Measurements from ENCODE around the gene VPS37B. TPM values are rescaled to one million over a fixed set of nuclear protein-coding genes. Genes with fewer than 3 reads are reported as not detected.

The VPS37B gene
- total RNA-seq, 1 experiment from 2014 or later = 18.1 TPM

GRCh38 chr12:122841544-122842321 lies 54.2 kb downstream of the VPS37B start:
- peaks cover 28% of the 10 kb centered on the region for H3K27me3 Mint-ChIP-seq (ENCODE audit: low read depth)
- H3K27ac Mint-ChIP-seq = peak overlapping the region; percentile 76
- no peak overlapping the region for H3K4me3 Mint-ChIP-seq
- DNase-seq (ENCODE audit: low spot score) (no peak), ATAC-seq (peak; percentile 36)
- CTCF ChIA-PET = interaction anchor here (0.7 to 4.2 kb wide), 6 partner anchors 9 to 47 kb away, joined by 3 to 19 read pairs (median 6); no protein-coding TSS in a partner anchor
- peaks cover 33% of the 10 kb centered on the region for H3K4me1 Mint-ChIP-seq
- TF ChIP-seq ATF1 (CRISPR knock-in tag; IDR thresholded peaks at IDR 0.05) (no peak), GABPB1 (CRISPR knock-in tag; IDR thresholded peaks at IDR 0.05) (peak; percentile 34; the same call in 1 of the 2 replicates), ETV6 (CRISPR knock-in tag; IDR thresholded peaks at IDR 0.05) (no peak)
- peaks cover 3% of the 10 kb centered on the region; the same call in 1 of the 2 replicates for H3K36me3 Mint-ChIP-seq
- POLR2A ChIA-PET = interaction anchor here (0.9 kb wide), 1 partner anchor 21 kb away, joined by 3 read pairs; no protein-coding TSS in a partner anchor
- H3K9me3 Mint-ChIP-seq = no peaks in the 10 kb centered on the region; the same call in 1 of the 2 replicates

- Mint-ChIP-seq H3K4me3 (no peak overlapping the region), H3K27me3 (ENCODE audit: low read depth) (peaks cover 35% of the 10 kb centered on the region), H3K4me1 (peaks cover 38% of the 10 kb centered on the region), H3K27ac (peak overlapping the region; percentile 76), H3K9me3 (no peaks in the 10 kb centered on the region; the same call in 1 of the 2 replicates), H3K36me3 (peaks cover 3% of the 10 kb centered on the region; the same call in 1 of the 2 replicates)
- ChIA-PET CTCF (interaction anchor here (0.9 to 1.6 kb wide), 4 partner anchors 13 to 47 kb away, joined by 3 to 9 read pairs (median 3); no protein-coding TSS in a partner anchor), POLR2A (no interaction called here)
- DNase-seq (ENCODE audit: low spot score) (peak; percentile 3), ATAC-seq (no peak)
- TF ChIP-seq ZNF121 (CRISPR knock-in tag; IDR thresholded peaks at IDR 0.05) (no peak), ZSCAN18 (CRISPR knock-in tag; IDR thresholded peaks at IDR 0.05) (no peak), CREB1 (CRISPR knock-in tag; IDR thresholded peaks at IDR 0.05) (no peak), PRRX2 (CRISPR knock-in tag; IDR thresholded peaks at IDR 0.05) (no peak), KAT7 (CRISPR knock-in tag; IDR thresholded peaks at IDR 0.05; ENCODE audit: borderline replicate concordance) (no peak), PRDM15 (CRISPR knock-in tag; IDR thresholded peaks at IDR 0.05) (no peak), CTCF (IDR thresholded peaks at IDR 0.05) (no peak), AFF4 (CRISPR knock-in tag; IDR thresholded peaks at IDR 0.05; ENCODE audit: borderline replicate concordance) (no peak), ZNF671 (CRISPR knock-in tag; IDR thresholded peaks at IDR 0.05) (no peak), FOXP4 (CRISPR knock-in tag; IDR thresholded peaks at IDR 0.05) (no peak), HMGXB4 (CRISPR knock-in tag; IDR thresholded peaks at IDR 0.05) (no peak), E2F4 (CRISPR knock-in tag; IDR thresholded peaks at IDR 0.05; ENCODE audit: borderline replicate concordance, low read depth) (no peak)
Measured at GRCh38 chr12:122840580-122841513, 55.1 kb downstream of the VPS37B start.
